ENCODE measurements around the gene MACO1. TPM values are rescaled to one million over a fixed set of nuclear protein-coding genes. Genes with fewer than 3 reads are reported as not detected.

Gene MACO1
- total and polyA plus RNA-seq, 2 of the 13 experiments (the other 11 are each of a cell fraction or from before 2014, with no cell fraction given): 9.7 to 17.0 TPM

GRCh38 chr1:25516686-25517085 lies 86.0 kb downstream of the MACO1 start:
- no peak overlapping the region for H3K4me2 ChIP-seq (ENCODE audit: low read depth, low read length)
- no peaks in the 10 kb centered on the region; a peak in 1 of 5 replicates for H3K27me3 ChIP-seq (ENCODE audit: control insufficient read depth in 1 of 2, insufficient read depth in 2 of 2, low read length in 2 of 2)
- POLR2A ChIA-PET: no interaction called here
- CTCF ChIA-PET (ENCODE audit: low intra/inter-chr PET ratio, low total read pairs): no interaction called here
- intact Hi-C loops (cut with micrococcal nuclease; ENCODE audit: unreplicated experiment) (no loop called here), in situ Hi-C loops (cut with HindIII; ENCODE audit: extremely low pct_ligation_motif_present, low pct_unique_long_range_greater_than_20kb) (loop anchor here (25.0 kb wide), 1 partner anchor 104 kb away; the partner anchor contains the start of gene RHCE)
- no TSS peak for BruUV-seq (replicated peaks)
- no peak overlapping the region for H3K9ac ChIP-seq (ENCODE audit: insufficient read depth, low read depth, low read length)
- ATAC-seq (no peak), DNase-seq (ENCODE audit: low spot score) (no peak), FAIRE-seq (no peak)
- no peaks in the 10 kb centered on the region for H3K4me1 ChIP-seq (ENCODE audit: insufficient read depth, low read length)
- no peak overlapping the region for H2AFZ ChIP-seq (ENCODE audit: low read length)
- H3K9me3 ChIP-seq (ENCODE audit: low read length): no peaks in the 10 kb centered on the region
- H4K20me1 ChIP-seq (ENCODE audit: insufficient read depth, low read length): no peaks in the 10 kb centered on the region
- no peaks in the 10 kb centered on the region for H3K79me2 ChIP-seq (ENCODE audit: insufficient read depth, low read length)
- H3K27ac ChIP-seq (ENCODE audit: extremely low read length, insufficient read depth, low read length): no peak overlapping the region
- H3K36me3 ChIP-seq (replicated peaks in 1 of 2; ENCODE audit: control insufficient read depth in 1 of 2, insufficient read depth in 2 of 2, low read length in 2 of 2): no peaks in the 10 kb centered on the region
- H3K4me3 ChIP-seq (replicated peaks in 1 of 3; ENCODE audit: insufficient read depth in 1 of 3, low read depth in 2 of 3, low read length in 3 of 3): no peak overlapping the region
- TF ChIP-seq ZBTB7A (CRISPR knock-in tag; IDR thresholded peaks at IDR 0.05) (no peak), ZNF563 (CRISPR knock-in tag; IDR thresholded peaks at IDR 0.05) (no peak), BHLHE40 (IDR thresholded peaks at IDR 0.05; ENCODE audit: low read length) (no peak), ZNF335 (CRISPR knock-in tag; IDR thresholded peaks at IDR 0.05) (no peak), FOXP4 (CRISPR knock-in tag; IDR thresholded peaks at IDR 0.05) (no peak), DBP (CRISPR knock-in tag; IDR thresholded peaks at IDR 0.05; ENCODE audit: not compliant biosample characterization) (no peak), TIGD3 (CRISPR knock-in tag; IDR thresholded peaks at IDR 0.05; ENCODE audit: borderline replicate concordance) (no peak)
- WGBS (ENCODE audit: low lambda C conversion rate): 6% methylated on average over 3 of the region's 3 CpGs

All from HepG2 (cell line).